Measurements from ENCODE around the gene ATP6V1F.

DNA sequence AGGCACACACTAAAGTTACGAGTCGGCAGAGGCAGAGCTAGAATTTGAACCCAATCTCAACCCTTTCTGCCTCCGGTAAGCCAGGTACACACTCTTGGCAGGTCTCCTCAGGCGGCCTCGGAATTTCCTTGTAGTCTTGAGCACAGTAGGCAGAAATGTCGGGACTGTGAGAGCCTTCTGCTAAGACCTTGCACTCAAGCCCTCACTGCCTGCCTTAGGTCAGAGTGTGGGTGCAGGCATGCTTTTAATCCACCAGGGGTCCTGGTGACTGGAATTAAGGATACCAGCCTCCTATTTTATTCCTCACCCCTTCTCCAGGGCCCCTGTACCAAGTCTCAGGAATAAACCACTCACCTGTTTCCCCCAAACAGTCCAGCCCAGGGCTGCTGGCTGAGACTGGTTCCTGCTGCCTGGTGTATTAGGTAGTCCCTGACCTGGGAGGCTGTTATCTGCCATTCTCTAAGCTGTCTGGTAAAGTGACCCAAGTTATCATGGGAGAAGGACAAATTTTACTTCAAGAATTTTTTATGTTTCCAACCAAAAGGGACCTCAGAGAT is 855 bp downstream of the ATP6V1F start:
- no peak for TF ChIP-seq POLR2A (IDR thresholded peaks at IDR 0.05; ENCODE audit: low read depth, low read length)
- TF ChIP-seq TAF1 (IDR thresholded peaks at IDR 0.05; ENCODE audit: borderline replicate concordance, low read depth, low read length), result no peak

Measured in GM12892 (cell line).